GM12878 (cell line): ENCODE data around the gene METTL3. TPM values are rescaled to one million over a fixed set of nuclear protein-coding genes. Genes with fewer than 3 reads are reported as not detected.

Experiments
- ATAC-seq: fragments of 200-7000 bp; cut with Tn5 transposase; 3 replicates; pipeline ENCODE4 v1.9.1; 2020; ENCODE audit warnings: mild to moderate bottlenecking, moderate library complexity
- BruUV-seq: library from RNA; stranded (reverse); fragments of 400-500 nt; replicated peaks from 2 replicates; lab custom pipeline; 2021; lab: Mats Ljungman, UMichigan
- CTCF ChIA-PET: fragments of 300-600 bp; sonication (Branson Sonifier 250); formaldehyde crosslinking; extraction: SDS; loops from one replicate; lab custom pipeline; 2021; ENCODE audit warnings: inconsistent platforms; lab: Yijun Ruan, JAX
- POLR2A ChIA-PET: fragments of 350-600 bp; formaldehyde crosslinking; extraction: SDS; loops from one replicate; lab custom pipeline; 2021; ENCODE audit warnings: inconsistent platforms; lab: Charles Lee
- RAD21 ChIA-PET: fragments of 300-600 bp; sonication (Branson Sonifier 250); formaldehyde crosslinking; loops from one replicate; lab custom pipeline; 2023; ENCODE audit warnings: antibody characterized with exemption; ENCODE audit not compliant: unreplicated experiment; lab: Charles Lee
- SMC1A ChIA-PET: fragments of 300-600 bp; sonication (Branson Sonifier 250); formaldehyde crosslinking; loops from one replicate; lab custom pipeline; 2023; ENCODE audit not compliant: unreplicated experiment, uncharacterized antibody; lab: Charles Lee
- DNase-seq: peaks from one replicate; pipeline ENCODE4 v3.0.0-alpha.2; 2011; ENCODE audit warnings: low read depth, low spot score
- FAIRE-seq: peaks from 3 replicates; lab custom pipeline; 2011; peaks lifted over from hg19 to GRCh38; lab: Jason Lieb, UNC
- H2AFZ ChIP-seq: 2 replicates; pipeline ENCODE4 v1.6.0; 2011; ENCODE audit warnings: low read depth, low read length, control low read depth; ENCODE audit not compliant: control insufficient read depth
- H3K27ac ChIP-seq: 2 replicates; pipeline ENCODE4 v1.5.1; 2011; ENCODE audit warnings: control low read depth; ENCODE audit not compliant: control insufficient read depth, insufficient read depth
- H3K27me3 ChIP-seq, 2 experiments: replicated peaks in 1 of 2; 2 replicates each; pipeline versions ENCODE4 v1.6.0 to v1.6.1; 2011; ENCODE audit warnings: low read length in 1 of 2; ENCODE audit not compliant: control insufficient read depth in 2 of 2, insufficient read depth in 2 of 2
- H3K36me3 ChIP-seq, 2 experiments: 2 replicates each; pipeline ENCODE4 v1.5.1; 2011; ENCODE audit warnings: low read length in 1 of 2; ENCODE audit not compliant: control insufficient read depth in 2 of 2, insufficient read depth in 2 of 2
- H3K4me1 ChIP-seq: 2 replicates; pipeline ENCODE4 v1.6.1; 2011; ENCODE audit warnings: mild to moderate bottlenecking, low read length, moderate library complexity, mixed read lengths; ENCODE audit not compliant: control insufficient read depth, insufficient read depth
- H3K4me2 ChIP-seq: 2 replicates; pipeline ENCODE4 v1.6.0; 2011; ENCODE audit warnings: control low read depth; ENCODE audit not compliant: control insufficient read depth, insufficient read depth
- H3K4me3 ChIP-seq: fragments of 200-600 bp; sonication (generic); 2 replicates; pipeline ENCODE4 v1.5.1; 2016
- H3K79me2 ChIP-seq: 2 replicates; pipeline ENCODE4 v1.6.0; 2011; ENCODE audit warnings: low read length; ENCODE audit not compliant: control insufficient read depth, insufficient read depth
- H3K9ac ChIP-seq: 2 replicates; pipeline ENCODE4 v1.8.0; 2011; ENCODE audit warnings: low read length, control low read depth, mixed read lengths; ENCODE audit not compliant: control insufficient read depth, insufficient read depth
- H3K9me3 ChIP-seq: replicated peaks from 3 replicates; pipeline ENCODE4 v1.5.1; 2011; ENCODE audit warnings: mild to moderate bottlenecking, low read length; ENCODE audit not compliant: control insufficient read depth, insufficient read depth
- H4K20me1 ChIP-seq: 2 replicates; pipeline ENCODE4 v1.6.0; 2011; ENCODE audit not compliant: control insufficient read depth, insufficient read depth
- ATF2 ChIP-seq: IDR thresholded peaks from 2 replicates; pipeline ENCODE4 v1.6.1; 2012; ENCODE audit warnings: low read length, inconsistent platforms
- ATF7 ChIP-seq: fragments of 450-650 bp; IDR thresholded peaks from 2 replicates; pipeline ENCODE4 v1.6.1; 2016; ENCODE audit warnings: low read depth, mild to moderate bottlenecking
- BCL3 ChIP-seq: IDR thresholded peaks from 2 replicates; pipeline ENCODE4 v1.6.1; 2011; ENCODE audit warnings: borderline replicate concordance, low read depth, mild to moderate bottlenecking, moderate library complexity, low read length; ENCODE audit not compliant: insufficient read depth, poor library complexity, severe bottlenecking
- ELK1 ChIP-seq: IDR thresholded peaks from 2 replicates; pipeline ENCODE4 v1.6.1; 2012; ENCODE audit warnings: low read depth, low read length, improper control_type of control experiment
- ESRRA ChIP-seq: IDR thresholded peaks from 2 replicates; pipeline ENCODE4 v1.6.1; 2012; ENCODE audit warnings: mild to moderate bottlenecking, low read length, improper control_type of control experiment
- FOXK2 ChIP-seq: fragments of 450-650 bp; IDR thresholded peaks from 2 replicates; pipeline ENCODE4 v1.6.1; 2017; ENCODE audit warnings: mild to moderate bottlenecking, moderate library complexity
- IKZF2 ChIP-seq, 2 experiments: fragments of 450-650 bp; IDR thresholded peaks; 2 replicates each; pipeline ENCODE4 v1.6.1; 2017; ENCODE audit warnings: mild to moderate bottlenecking in 2 of 2, moderate library complexity in 2 of 2
- JUNB ChIP-seq: IDR thresholded peaks from 2 replicates; pipeline ENCODE4 v1.6.1; 2016; ENCODE audit warnings: antibody characterized with exemption, mild to moderate bottlenecking
- MEF2B ChIP-seq: fragments of 450-650 bp; IDR thresholded peaks from 2 replicates; pipeline ENCODE4 v1.6.1; 2018; ENCODE audit warnings: mild to moderate bottlenecking, moderate library complexity; ENCODE audit not compliant: partially characterized antibody, poor library complexity, severe bottlenecking
- MTA2 ChIP-seq: fragments of 450-650 bp; IDR thresholded peaks from 2 replicates; pipeline ENCODE4 v1.6.1; 2016; ENCODE audit warnings: low read depth, mild to moderate bottlenecking, moderate library complexity
- MYC ChIP-seq: IDR thresholded peaks from 2 replicates; pipeline ENCODE4 v1.6.1; 2011; ENCODE audit warnings: mild to moderate bottlenecking, low read length, moderate library complexity, inconsistent platforms; ENCODE audit not compliant: insufficient read depth, insufficient replicate concordance, insufficient read length, severe bottlenecking
- POLR2AphosphoS5 ChIP-seq: IDR thresholded peaks from 2 replicates; pipeline ENCODE4 v1.6.1; 2011; ENCODE audit warnings: mild to moderate bottlenecking, low read length, inconsistent platforms
- RELB ChIP-seq: fragments of 450-650 bp; IDR thresholded peaks from 2 replicates; pipeline ENCODE4 v1.6.1; 2017; ENCODE audit warnings: low read depth, mild to moderate bottlenecking, moderate library complexity
- SIN3A ChIP-seq: IDR thresholded peaks from 2 replicates; pipeline ENCODE4 v1.6.1; 2012; ENCODE audit warnings: low read depth, low read length, improper control_type of control experiment
- TCF12 ChIP-seq: IDR thresholded peaks from 2 replicates; pipeline ENCODE4 v1.6.1; 2011; ENCODE audit warnings: low read depth, mild to moderate bottlenecking, low read length
- ZNF384 ChIP-seq: IDR thresholded peaks from 2 replicates; pipeline ENCODE4 v1.6.1; 2012; ENCODE audit warnings: low read depth, mild to moderate bottlenecking, low read length, improper control_type of control experiment, borderline replicate concordance
- in situ Hi-C: fragments of 300-500 bp; cut with MboI; formaldehyde crosslinking; loops from 9 replicates; pipeline ENCODE4 v1.14.3; 2018; ENCODE audit warnings: mixed read lengths
- intact Hi-C: fragments of 100-400 bp; cut with micrococcal nuclease; formaldehyde crosslinking; loops from one replicate; pipeline ENCODE4 v1.14.2; 2022; ENCODE audit not compliant: unreplicated experiment
- polyA plus RNA-seq, 11 experiments: library from polyadenylated mRNA; depleted of rRNA in 4 of 11; unstranded in 6 of 11; stranded (reverse) in 5 of 11; fragments of >200 nt; fragmentation: Nextera tagmentation in 4 of 11; fragmentation: Illumina TruSeq in 1 of 11; extraction: Ambion mirVana in 4 of 11; extraction: Trizol in 1 of 11; gene quantifications; 1 replicate in 1 of 11; 2 replicates in 10 of 11; pipeline versions ENCODE4 v1.2.1 to v1.2.3, GENCODE V29; 2011 to 2016; ENCODE audit warnings: inconsistent platforms in 2 of 11, missing spikeins in 2 of 11, low read depth in 1 of 11
- total RNA-seq, 4 experiments: library from RNA; depleted of rRNA in 3 of 4; stranded (reverse); fragments of >200 nt in 3 of 4; fragmentation: Illumina TruSeq in 1 of 4; extraction: Trizol in 1 of 4; gene quantifications; 2 replicates each; pipeline versions ENCODE4 v1.2.1 to v1.2.3, GENCODE V29; 2013 to 2021

Gene METTL3
- total and polyA plus RNA-seq, 10 of the 15 experiments (the other 5 are each of a cell fraction or from before 2014, with no cell fraction given) = 32.8 to 165 (median 65.5) TPM

GRCh38 chr14:21506557-21506956, 4.6 kb downstream of the METTL3 start (continued):
- TF ChIP-seq BCL3 = no peak

- Histone ChIP-seq H3K4me3 (peak overlapping the region; percentile 33; the same call in 1 of the 2 replicates), H3K36me3 (peaks cover 9 to 22% of the 10 kb centered on the region in 2 experiments)
- intact Hi-C loops = no loop called here
- TF ChIP-seq IKZF2 (IDR thresholded peaks at IDR 0.05) (0 out of 4 replicates have a peak, but pooled peaks of 1 of the 2 experiments have one; percentile 19), POLR2AphosphoS5 (no peak), MYC (no peak), MEF2B (peak; percentile 20), SIN3A (no peak), ESRRA (no peak), MTA2 (peak; percentile 58; the same call in 1 of the 2 replicates), ZNF384 (0 out of 2 replicates have a peak, but pooled peaks have one; percentile 39), JUNB (peak; percentile 46), ATF7 (peak; percentile 69), FOXK2 (no peak), TCF12 (0 out of 2 replicates have a peak, but pooled peaks have one; percentile 47), RELB (peak; percentile 56; the same call in 1 of the 2 replicates), ELK1 (no peak), ATF2 (0 out of 2 replicates have a peak, but pooled peaks have one; percentile 19)
Observed at GRCh38 chr14:21505012-21505553, 6.1 kb downstream of the METTL3 start.

More at GRCh38 chr14:21505012-21505553, 6.1 kb downstream of the METTL3 start:
- Histone ChIP-seq H4K20me1 (no peaks in the 10 kb centered on the region), H3K27ac (peak overlapping the region; percentile 54), H3K9ac (no peak overlapping the region), H2AFZ (no peak overlapping the region), H3K79me2 (peaks cover 50% of the 10 kb centered on the region), H3K9me3 (no peaks in the 10 kb centered on the region), H3K27me3 (no peaks in the 10 kb centered on the region), H3K4me1 (peaks cover 10% of the 10 kb centered on the region), H3K4me2 (peak overlapping the region; percentile 63)
- DNase-seq (peak; percentile 46), ATAC-seq (peak; percentile 85), FAIRE-seq (peak; percentile 70)
- POLR2A ChIA-PET = interaction anchor here (0.8 to 1.7 kb wide), 3 partner anchors 21 to 33 kb away, joined by 3 to 12 read pairs (median 5); partner anchors contain the start of gene SALL2
- in situ Hi-C loops = no loop called here
- SMC1A ChIA-PET = interaction anchor here (1.0 kb wide), 2 partner anchors 21 to 50 kb away, joined by 4 to 5 read pairs; partner anchors contain the start of genes CHD8 and SALL2
- BruUV-seq = no TSS peak
- RAD21 ChIA-PET = interaction anchor here (1.6 to 1.8 kb wide), 2 partner anchors 21 to 52 kb away, joined by 6 to 11 read pairs; partner anchors contain the start of gene SALL2
- CTCF ChIA-PET = interaction anchor here (1.0 kb wide), 2 partner anchors 21 to 50 kb away, joined by 4 read pairs; partner anchors contain the start of gene SALL2
